HepG2 (cell line): ENCODE data around the gene SMAP1. TPM values are rescaled to one million over a fixed set of nuclear protein-coding genes. Genes with fewer than 3 reads are reported as not detected.

Experiments
- FOXK1 ChIP-seq: sonication (generic); formaldehyde crosslinking; IDR thresholded peaks from 2 replicates; pipeline ENCODE4 v1.4.0; 2020; ENCODE audit warnings: low read depth, missing genetic modification reagents, borderline replicate concordance
- GPN1 ChIP-seq: sonication (generic); formaldehyde crosslinking; IDR thresholded peaks from 2 replicates; pipeline ENCODE4 v1.5.1; 2020; ENCODE audit warnings: missing genetic modification reagents, borderline replicate concordance
- GZF1 ChIP-seq: sonication (generic); formaldehyde crosslinking; IDR thresholded peaks from 2 replicates; pipeline ENCODE4 v1.5.1; 2020; ENCODE audit warnings: mild to moderate bottlenecking, missing genetic modification reagents
- HNF4G ChIP-seq, 2 experiments: sonication (generic) in 1 of 2; formaldehyde crosslinking in 1 of 2; IDR thresholded peaks; 2 replicates each; pipeline versions ENCODE4 v1.4.0 to v1.6.1; 2011 to 2020; ENCODE audit warnings: borderline replicate concordance in 2 of 2, low read depth in 2 of 2, mild to moderate bottlenecking in 2 of 2, low read length in 1 of 2, missing genetic modification reagents in 1 of 2, moderate library complexity in 1 of 2
- JARID2 ChIP-seq: sonication (generic); formaldehyde crosslinking; IDR thresholded peaks from 2 replicates; pipeline ENCODE4 v1.8.1; 2023; ENCODE audit warnings: missing genetic modification reagents, inconsistent platforms; ENCODE audit not compliant: insufficient replicate concordance
- KDM5A ChIP-seq: fragments of 200-600 bp; sonication (generic); IDR thresholded peaks from 2 replicates; pipeline ENCODE4 v1.7.0; 2018; ENCODE audit warnings: antibody characterized with exemption, mild to moderate bottlenecking, low read length, borderline replicate concordance
- MAFK ChIP-seq, 2 experiments: IDR thresholded peaks in 1 of 2; conservative IDR thresholded peaks in 1 of 2; 2 replicates each; pipeline ENCODE4 v1.6.1; 2011; ENCODE audit warnings: improper control_type of control experiment in 2 of 2, low read length in 2 of 2
- MBD4 ChIP-seq: IDR thresholded peaks from 2 replicates; pipeline ENCODE4 v1.6.1; 2012; ENCODE audit warnings: low read length, inconsistent platforms, borderline replicate concordance
- MTF2 ChIP-seq: sonication (generic); formaldehyde crosslinking; IDR thresholded peaks from 2 replicates; pipeline ENCODE4 v1.5.0; 2020; ENCODE audit warnings: missing genetic modification reagents, borderline replicate concordance
- NFYC ChIP-seq: IDR thresholded peaks from 2 replicates; pipeline ENCODE4 v1.6.1; 2016; ENCODE audit warnings: missing genetic modification reagents, missing compliant biosample characterization
- POLR2G ChIP-seq: fragments of 200-400 bp; formaldehyde crosslinking; IDR thresholded peaks from 2 replicates; pipeline ENCODE4 v1.6.1; 2018; ENCODE audit warnings: mild to moderate bottlenecking, low read depth, low read length, moderate library complexity
- ZFP36L1 ChIP-seq: sonication (generic); formaldehyde crosslinking; IDR thresholded peaks from 2 replicates; pipeline ENCODE4 v1.8.0; 2022; ENCODE audit warnings: mild to moderate bottlenecking, missing genetic modification reagents, moderate library complexity
- ZFYVE20 ChIP-seq: sonication (generic); formaldehyde crosslinking; IDR thresholded peaks from 2 replicates; pipeline ENCODE4 v1.8.0; 2023; ENCODE audit warnings: low read depth, mild to moderate bottlenecking, moderate library complexity, missing genetic modification reagents, borderline replicate concordance
- ZNF121 ChIP-seq: sonication (generic); formaldehyde crosslinking; IDR thresholded peaks from 2 replicates; pipeline ENCODE4 v1.5.0; 2020; ENCODE audit warnings: mild to moderate bottlenecking, missing genetic modification reagents
- ZNF337 ChIP-seq: sonication (generic); formaldehyde crosslinking; IDR thresholded peaks from 2 replicates; pipeline ENCODE4 v1.5.1; 2020; ENCODE audit warnings: missing genetic modification reagents, low read depth, mild to moderate bottlenecking, borderline replicate concordance
- ZNF33A ChIP-seq: sonication (generic); formaldehyde crosslinking; IDR thresholded peaks from 2 replicates; pipeline ENCODE4 v1.5.1; 2020; ENCODE audit warnings: missing genetic modification reagents, mild to moderate bottlenecking, moderate library complexity, borderline replicate concordance
- ZNF382 ChIP-seq: sonication (generic); formaldehyde crosslinking; IDR thresholded peaks from 2 replicates; pipeline ENCODE4 v1.5.0; 2020; ENCODE audit warnings: missing genetic modification reagents, mild to moderate bottlenecking, borderline replicate concordance
- ZNF615 ChIP-seq: sonication (generic); formaldehyde crosslinking; IDR thresholded peaks from 2 replicates; pipeline ENCODE4 v1.5.0; 2020; ENCODE audit warnings: mild to moderate bottlenecking, missing genetic modification reagents, borderline replicate concordance
- ZNF644 ChIP-seq: IDR thresholded peaks from 2 replicates; pipeline ENCODE4 v1.6.1; 2016; ENCODE audit warnings: low read depth
- ZNF672 ChIP-seq: sonication (generic); formaldehyde crosslinking; IDR thresholded peaks from 2 replicates; pipeline ENCODE4 v1.8.1; 2022; ENCODE audit warnings: missing genetic modification reagents
- ZNF724P ChIP-seq: sonication (generic); formaldehyde crosslinking; IDR thresholded peaks from 2 replicates; pipeline ENCODE4 v1.8.0; 2022; ENCODE audit warnings: missing genetic modification reagents, borderline replicate concordance
- ZNF841 ChIP-seq: sonication (generic); formaldehyde crosslinking; IDR thresholded peaks from 2 replicates; pipeline ENCODE4 v1.8.1; 2023; ENCODE audit warnings: missing genetic modification reagents, borderline replicate concordance
- polyA plus RNA-seq, 8 experiments: library from polyadenylated mRNA; depleted of rRNA in 3 of 8; stranded (reverse) in 7 of 8; unstranded in 1 of 8; fragments of >200 nt; fragmentation: Illumina TruSeq in 4 of 8; extraction: Trizol in 4 of 8; gene quantifications; 2 replicates each; pipeline versions ENCODE4 v1.2.1 to v1.2.3, GENCODE V29; 2011 to 2016; ENCODE audit warnings: low read depth in 4 of 8, missing spikeins in 1 of 8, mixed read lengths in 1 of 8; ENCODE audit not compliant: insufficient read depth in 1 of 8
- total RNA-seq, 5 experiments: library from RNA; depleted of rRNA; stranded (reverse); fragments of >200 nt; fragmentation: Illumina TruSeq; extraction: Trizol; gene quantifications; 2 replicates each; pipeline ENCODE4 v1.2.3, GENCODE V29; 2016; ENCODE audit warnings: low read depth in 1 of 5
- TF ChIP-seq, protein P1 (sequence below): sonication (generic); formaldehyde crosslinking; IDR thresholded peaks from 2 replicates; pipeline ENCODE4 v1.5.0; 2020; ENCODE audit warnings: missing genetic modification reagents, mild to moderate bottlenecking, borderline replicate concordance
- TF ChIP-seq, protein P2 (sequence below): IDR thresholded peaks from 2 replicates; pipeline ENCODE4 v1.6.1; 2016; ENCODE audit warnings: missing compliant biosample characterization, missing genetic modification reagents, borderline replicate concordance
- TF ChIP-seq, protein P3 (sequence below): sonication (generic); formaldehyde crosslinking; conservative IDR thresholded peaks from 2 replicates; pipeline ENCODE4 v1.4.0; 2020; ENCODE audit warnings: missing genetic modification reagents

The SMAP1 gene
- total and polyA plus RNA-seq, 2 of the 13 experiments (the other 11 are each of a cell fraction or from before 2014, with no cell fraction given) = 13.4 to 17.8 TPM

DNA sequence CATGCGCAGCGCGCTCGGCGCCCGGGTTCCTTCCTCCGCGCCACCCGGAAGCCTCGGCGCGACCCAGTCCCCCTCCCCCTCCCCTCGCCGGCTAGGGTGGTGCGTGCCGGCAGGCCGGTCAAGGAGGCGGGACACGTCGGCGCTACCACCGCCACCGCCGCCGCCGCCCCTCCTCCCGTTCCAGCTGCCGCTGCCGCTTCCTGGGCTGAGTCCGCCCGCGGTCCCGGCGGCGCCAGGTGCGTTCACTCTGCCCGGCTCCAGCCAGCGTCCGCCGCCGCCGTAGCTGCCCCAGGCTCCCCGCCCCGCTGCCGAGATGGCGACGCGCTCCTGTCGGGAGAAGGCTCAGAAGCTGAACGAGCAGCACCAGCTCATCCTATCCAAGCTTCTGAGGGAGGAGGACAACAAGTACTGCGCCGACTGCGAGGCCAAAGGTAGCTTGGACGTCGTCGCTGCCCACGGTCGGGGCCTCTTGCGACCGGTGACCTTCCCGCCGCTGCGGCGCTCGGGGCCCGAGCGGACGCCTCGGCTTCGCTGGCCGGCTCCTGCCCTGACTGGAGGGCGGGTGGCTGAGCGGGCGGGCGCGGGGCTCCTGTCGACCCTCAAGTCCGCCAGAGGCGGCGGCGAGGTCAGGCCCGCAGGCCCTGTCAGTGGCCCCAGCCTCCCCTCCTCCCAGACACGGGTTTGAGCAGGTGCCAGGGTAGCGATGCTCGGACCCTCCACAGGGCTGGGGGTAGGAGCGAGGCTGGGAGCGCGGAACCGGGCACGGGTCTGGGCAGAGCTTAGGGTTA, at the start of gene SMAP1 (continued):
- TF ChIP-seq ZNF33A (CRISPR knock-in tag) (no peak), ZNF724P (CRISPR knock-in tag) (0 out of 2 replicates have a peak, but pooled peaks have one; percentile 26), HNF4G (IDR thresholded peaks at IDR 0.05; ENCODE audit: borderline replicate concordance, low read depth, low read length) (no peak), HNF4G (CRISPR knock-in tag; IDR thresholded peaks at IDR 0.05; ENCODE audit: borderline replicate concordance, low read depth) (peak; percentile 37; the same call in 1 of the 2 replicates), ZFP36L1 (CRISPR knock-in tag) (no peak; the same call in 1 of the 2 replicates), MBD4 (no peak), ZNF644 (CRISPR knock-in tag) (no peak), ZNF337 (CRISPR knock-in tag) (no peak), POLR2G (peak; percentile 78), MAFK (conservative IDR thresholded peaks at IDR 0.05 in 1 of 2, IDR thresholded peaks at IDR 0.05 in 1 of 2; ENCODE audit: low read length in 2 of 2) (no peak), FOXK1 (CRISPR knock-in tag) (peak; percentile 20; the same call in 1 of the 2 replicates), ZNF841 (CRISPR knock-in tag) (no peak), ZNF382 (CRISPR knock-in tag) (no peak), ZNF672 (no peak), ZFYVE20 (CRISPR knock-in tag) (no peak), JARID2 (no peak), MTF2 (CRISPR knock-in tag) (peak; percentile 99), KDM5A (no peak), ZNF121 (CRISPR knock-in tag) (peak; percentile 35; the same call in 1 of the 2 replicates), GZF1 (0 out of 2 replicates have a peak, but pooled peaks have one; percentile 65), GPN1 (CRISPR knock-in tag) (no peak), ZNF615 (CRISPR knock-in tag) (no peak), NFYC (CRISPR knock-in tag) (no peak)
- TF ChIP-seq, protein P1, sequence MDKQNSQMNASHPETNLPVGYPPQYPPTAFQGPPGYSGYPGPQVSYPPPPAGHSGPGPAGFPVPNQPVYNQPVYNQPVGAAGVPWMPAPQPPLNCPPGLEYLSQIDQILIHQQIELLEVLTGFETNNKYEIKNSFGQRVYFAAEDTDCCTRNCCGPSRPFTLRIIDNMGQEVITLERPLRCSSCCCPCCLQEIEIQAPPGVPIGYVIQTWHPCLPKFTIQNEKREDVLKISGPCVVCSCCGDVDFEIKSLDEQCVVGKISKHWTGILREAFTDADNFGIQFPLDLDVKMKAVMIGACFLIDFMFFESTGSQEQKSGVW (CRISPR knock-in tag) = no peak
- TF ChIP-seq, protein P2, sequence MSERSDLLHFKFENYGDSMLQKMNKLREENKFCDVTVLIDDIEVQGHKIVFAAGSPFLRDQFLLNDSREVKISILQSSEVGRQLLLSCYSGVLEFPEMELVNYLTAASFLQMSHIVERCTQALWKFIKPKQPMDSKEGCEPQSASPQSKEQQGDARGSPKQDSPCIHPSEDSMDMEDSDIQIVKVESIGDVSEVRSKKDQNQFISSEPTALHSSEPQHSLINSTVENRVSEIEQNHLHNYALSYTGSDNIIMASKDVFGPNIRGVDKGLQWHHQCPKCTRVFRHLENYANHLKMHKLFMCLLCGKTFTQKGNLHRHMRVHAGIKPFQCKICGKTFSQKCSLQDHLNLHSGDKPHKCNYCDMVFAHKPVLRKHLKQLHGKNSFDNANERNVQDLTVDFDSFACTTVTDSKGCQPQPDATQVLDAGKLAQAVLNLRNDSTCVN = no peak; the same call in 1 of the 2 replicates
- TF ChIP-seq, protein P3, sequence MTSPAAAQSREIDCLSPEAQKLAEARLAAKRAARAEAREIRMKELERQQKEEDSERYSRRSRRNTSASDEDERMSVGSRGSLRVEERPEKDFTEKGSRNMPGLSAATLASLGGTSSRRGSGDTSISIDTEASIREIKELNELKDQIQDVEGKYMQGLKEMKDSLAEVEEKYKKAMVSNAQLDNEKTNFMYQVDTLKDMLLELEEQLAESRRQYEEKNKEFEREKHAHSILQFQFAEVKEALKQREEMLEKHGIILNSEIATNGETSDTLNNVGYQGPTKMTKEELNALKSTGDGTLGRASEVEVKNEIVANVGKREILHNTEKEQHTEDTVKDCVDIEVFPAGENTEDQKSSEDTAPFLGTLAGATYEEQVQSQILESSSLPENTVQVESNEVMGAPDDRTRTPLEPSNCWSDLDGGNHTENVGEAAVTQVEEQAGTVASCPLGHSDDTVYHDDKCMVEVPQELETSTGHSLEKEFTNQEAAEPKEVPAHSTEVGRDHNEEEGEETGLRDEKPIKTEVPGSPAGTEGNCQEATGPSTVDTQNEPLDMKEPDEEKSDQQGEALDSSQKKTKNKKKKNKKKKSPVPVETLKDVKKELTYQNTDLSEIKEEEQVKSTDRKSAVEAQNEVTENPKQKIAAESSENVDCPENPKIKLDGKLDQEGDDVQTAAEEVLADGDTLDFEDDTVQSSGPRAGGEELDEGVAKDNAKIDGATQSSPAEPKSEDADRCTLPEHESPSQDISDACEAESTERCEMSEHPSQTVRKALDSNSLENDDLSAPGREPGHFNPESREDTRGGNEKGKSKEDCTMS (CRISPR knock-in tag) = no peak
